ENCODE measurements around the gene APOA5. TPM values are rescaled to one million over a fixed set of nuclear protein-coding genes. Genes with fewer than 3 reads are reported as not detected.

APOA5 gene
- total and polyA plus RNA-seq, 2 of the 13 experiments (the other 11 are each of a cell fraction or from before 2014, with no cell fraction given), result 44.0 to 49.1 TPM

GRCh38 chr11:116829525-116830183, 38.0 kb upstream of the APOA5 start, which contains the start of gene APOC3 (continued):
- TF ChIP-seq, protein P1, sequence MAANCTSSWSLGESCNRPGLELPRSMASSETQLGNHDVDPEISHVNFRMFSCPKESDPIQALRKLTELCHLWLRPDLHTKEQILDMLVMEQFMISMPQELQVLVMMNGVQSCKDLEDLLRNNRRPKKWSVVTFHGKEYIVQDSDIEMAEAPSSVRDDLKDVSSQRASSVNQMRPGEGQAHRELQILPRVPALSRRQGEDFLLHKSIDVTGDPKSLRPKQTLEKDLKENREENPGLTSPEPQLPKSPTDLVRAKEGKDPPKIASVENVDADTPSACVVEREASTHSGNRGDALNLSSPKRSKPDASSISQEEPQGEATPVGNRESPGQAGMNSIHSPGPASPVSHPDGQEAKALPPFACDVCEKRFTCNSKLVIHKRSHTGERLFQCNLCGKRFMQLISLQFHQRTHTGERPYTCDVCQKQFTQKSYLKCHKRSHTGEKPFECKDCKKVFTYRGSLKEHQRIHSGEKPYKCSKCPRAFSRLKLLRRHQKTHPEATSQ (CRISPR knock-in tag; IDR thresholded peaks at IDR 0.05; ENCODE audit: borderline replicate concordance), result no peak
- TF ChIP-seq TCF12 (IDR thresholded peaks at IDR 0.05), result no peak
- peak; percentile 42; the same call in 1 of the 2 replicates for TF ChIP-seq TCF12 (CRISPR knock-in tag; IDR thresholded peaks at IDR 0.05)
- TF ChIP-seq, protein P2, sequence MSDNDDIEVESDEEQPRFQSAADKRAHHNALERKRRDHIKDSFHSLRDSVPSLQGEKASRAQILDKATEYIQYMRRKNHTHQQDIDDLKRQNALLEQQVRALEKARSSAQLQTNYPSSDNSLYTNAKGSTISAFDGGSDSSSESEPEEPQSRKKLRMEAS (IDR thresholded peaks at IDR 0.05), result no peak
- TF ChIP-seq ZNF567 (CRISPR knock-in tag; IDR thresholded peaks at IDR 0.05; ENCODE audit: borderline replicate concordance), result no peak
- TF ChIP-seq CAMTA2 (CRISPR knock-in tag; IDR thresholded peaks at IDR 0.05; ENCODE audit: borderline replicate concordance), result peak; percentile 90; the same call in 1 of the 2 replicates
- TF ChIP-seq NCOA2 (CRISPR knock-in tag; IDR thresholded peaks at IDR 0.05), result peak; percentile 64
- peak; percentile 56; the same call in 1 of the 2 replicates for TF ChIP-seq MEIS2 (CRISPR knock-in tag; IDR thresholded peaks at IDR 0.05)
- TF ChIP-seq THAP11 (CRISPR knock-in tag; IDR thresholded peaks at IDR 0.05), result no peak
- peak; percentile 69; the same call in 1 of the 2 replicates for TF ChIP-seq ZNF788 (CRISPR knock-in tag; IDR thresholded peaks at IDR 0.05; ENCODE audit: borderline replicate concordance)
- no peak; the same call in 1 of the 2 replicates for TF ChIP-seq ELF3 (CRISPR knock-in tag; IDR thresholded peaks at IDR 0.05)
- peak; percentile 45; the same call in 1 of the 2 replicates for TF ChIP-seq FOXP4 (CRISPR knock-in tag; IDR thresholded peaks at IDR 0.05)
- TF ChIP-seq ZBTB1 (CRISPR knock-in tag; IDR thresholded peaks at IDR 0.05; ENCODE audit: borderline replicate concordance), result no peak
- TF ChIP-seq KDM1A (CRISPR knock-in tag; IDR thresholded peaks at IDR 0.05), result no peak; the same call in 1 of the 2 replicates
- peak; percentile 64; the same call in 1 of the 2 replicates for TF ChIP-seq ZNF510 (CRISPR knock-in tag; IDR thresholded peaks at IDR 0.05; ENCODE audit: low read depth)
- TF ChIP-seq SRSF4 (IDR thresholded peaks at IDR 0.05; ENCODE audit: low read depth, low read length, poor library complexity, severe bottlenecking), result no peak
- TF ChIP-seq NR2C2 (CRISPR knock-in tag; IDR thresholded peaks at IDR 0.05; ENCODE audit: borderline replicate concordance), result peak; percentile 81
- TF ChIP-seq, protein P3, sequence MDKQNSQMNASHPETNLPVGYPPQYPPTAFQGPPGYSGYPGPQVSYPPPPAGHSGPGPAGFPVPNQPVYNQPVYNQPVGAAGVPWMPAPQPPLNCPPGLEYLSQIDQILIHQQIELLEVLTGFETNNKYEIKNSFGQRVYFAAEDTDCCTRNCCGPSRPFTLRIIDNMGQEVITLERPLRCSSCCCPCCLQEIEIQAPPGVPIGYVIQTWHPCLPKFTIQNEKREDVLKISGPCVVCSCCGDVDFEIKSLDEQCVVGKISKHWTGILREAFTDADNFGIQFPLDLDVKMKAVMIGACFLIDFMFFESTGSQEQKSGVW (CRISPR knock-in tag; IDR thresholded peaks at IDR 0.05; ENCODE audit: borderline replicate concordance), result no peak
- 0 out of 2 replicates have a peak, but pooled peaks have one; percentile 31 for TF ChIP-seq ZNF160 (CRISPR knock-in tag; IDR thresholded peaks at IDR 0.05)
- 0 out of 2 replicates have a peak, but pooled peaks have one; percentile 45 for TF ChIP-seq POGK (CRISPR knock-in tag; conservative IDR thresholded peaks at IDR 0.05)
- TF ChIP-seq HOXD1 (CRISPR knock-in tag; IDR thresholded peaks at IDR 0.05), result no peak
- peak in 1 of 2 experiments; percentile 72; a peak in 1 of 4 replicates for TF ChIP-seq KLF16 (CRISPR knock-in tag; IDR thresholded peaks at IDR 0.05)
- TF ChIP-seq NCOA1 (CRISPR knock-in tag; IDR thresholded peaks at IDR 0.05), result peak; percentile 70; the same call in 1 of the 2 replicates

All from HepG2 (cell line).